ENCODE data around the gene PLD1. TPM values are rescaled to one million over a fixed set of nuclear protein-coding genes. Genes with fewer than 3 reads are reported as not detected.

Gene PLD1
- total RNA-seq, 2 donors from 2014 or later = 51.3 to 95.2 TPM

- Histone ChIP-seq H3K36me3 (peaks cover 9% of the 10 kb centered on the region), H3K27me3 (replicated peaks; ENCODE audit: insufficient read depth) (no peaks in the 10 kb centered on the region), H3K4me3 (no peak overlapping the region), H3K4me1 (ENCODE audit: control insufficient read depth in 1 of 2, low read depth in 2 of 2) (peaks cover 4 to 14% of the 10 kb centered on the region in 2 donors), H3K27ac (no peak overlapping the region), H3K9me3 (no peaks in the 10 kb centered on the region)
- ATAC-seq (ENCODE audit: insufficient number of reproducible peaks, low FRiP score, low read depth) (no peak), DNase-seq (ENCODE audit: low spot score) (no peak)
- TF ChIP-seq, protein P1, sequence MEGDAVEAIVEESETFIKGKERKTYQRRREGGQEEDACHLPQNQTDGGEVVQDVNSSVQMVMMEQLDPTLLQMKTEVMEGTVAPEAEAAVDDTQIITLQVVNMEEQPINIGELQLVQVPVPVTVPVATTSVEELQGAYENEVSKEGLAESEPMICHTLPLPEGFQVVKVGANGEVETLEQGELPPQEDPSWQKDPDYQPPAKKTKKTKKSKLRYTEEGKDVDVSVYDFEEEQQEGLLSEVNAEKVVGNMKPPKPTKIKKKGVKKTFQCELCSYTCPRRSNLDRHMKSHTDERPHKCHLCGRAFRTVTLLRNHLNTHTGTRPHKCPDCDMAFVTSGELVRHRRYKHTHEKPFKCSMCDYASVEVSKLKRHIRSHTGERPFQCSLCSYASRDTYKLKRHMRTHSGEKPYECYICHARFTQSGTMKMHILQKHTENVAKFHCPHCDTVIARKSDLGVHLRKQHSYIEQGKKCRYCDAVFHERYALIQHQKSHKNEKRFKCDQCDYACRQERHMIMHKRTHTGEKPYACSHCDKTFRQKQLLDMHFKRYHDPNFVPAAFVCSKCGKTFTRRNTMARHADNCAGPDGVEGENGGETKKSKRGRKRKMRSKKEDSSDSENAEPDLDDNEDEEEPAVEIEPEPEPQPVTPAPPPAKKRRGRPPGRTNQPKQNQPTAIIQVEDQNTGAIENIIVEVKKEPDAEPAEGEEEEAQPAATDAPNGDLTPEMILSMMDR (IDR thresholded peaks at IDR 0.05) = no peak
These were observed 122.3 kb downstream of the PLD1 start for GRCh38 chr3:171688002-171688401.

DNA sequence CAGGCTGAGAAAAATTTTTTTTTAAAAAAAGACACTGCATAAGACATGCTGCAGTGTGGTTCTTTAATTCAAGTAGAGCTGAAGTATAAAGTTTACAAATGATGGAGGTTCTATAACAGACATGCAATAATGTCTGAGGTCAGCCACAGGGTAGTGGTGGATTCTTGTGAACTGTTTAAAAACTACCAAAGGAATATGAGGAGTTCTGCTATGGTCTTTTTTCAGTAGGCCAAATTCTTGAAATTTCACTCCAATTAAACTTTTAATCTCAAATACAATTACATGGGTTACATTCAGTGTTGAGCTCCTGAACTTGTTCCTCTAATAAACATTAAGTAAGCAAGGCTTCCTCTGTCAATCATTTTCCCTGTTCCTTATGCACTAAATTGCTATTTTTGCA, 122.7 kb downstream of the PLD1 start:
- DNase-seq (ENCODE audit: low spot score) (no peak), ATAC-seq (ENCODE audit: insufficient number of reproducible peaks, low FRiP score, low read depth) (no peak)
- Histone ChIP-seq H3K27ac (no peak overlapping the region), H3K9me3 (no peaks in the 10 kb centered on the region), H3K36me3 (peaks cover 9% of the 10 kb centered on the region), H3K4me1 (ENCODE audit: control insufficient read depth in 1 of 2, low read depth in 2 of 2) (peaks cover 4 to 14% of the 10 kb centered on the region in 2 donors), H3K4me3 (no peak overlapping the region), H3K27me3 (replicated peaks; ENCODE audit: insufficient read depth) (no peaks in the 10 kb centered on the region)
- TF ChIP-seq, protein P1 (IDR thresholded peaks at IDR 0.05) = no peak

DNA sequence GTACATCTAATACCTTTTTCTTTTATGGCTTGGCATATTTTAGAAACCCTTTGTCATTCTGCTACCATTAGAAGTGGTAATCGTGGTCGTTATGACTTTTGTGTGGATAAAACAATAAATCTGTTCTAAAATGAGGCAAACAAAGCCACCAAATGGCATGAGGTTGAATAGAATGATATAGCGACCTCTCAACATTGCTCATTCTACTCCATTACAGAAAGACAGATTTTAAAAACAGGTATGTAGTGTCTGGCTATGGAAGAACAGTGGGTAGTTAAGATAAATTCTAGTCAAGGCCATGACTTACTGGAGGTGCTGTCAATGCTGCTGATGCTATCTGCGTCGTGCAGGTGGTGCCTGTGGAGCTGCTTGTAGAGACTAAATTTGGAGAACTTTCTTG, 123.2 kb downstream of the PLD1 start:
- ATAC-seq (ENCODE audit: insufficient number of reproducible peaks, low FRiP score, low read depth) (no peak), DNase-seq (ENCODE audit: low spot score) (no peak)
- Histone ChIP-seq H3K36me3 (peaks cover 9% of the 10 kb centered on the region), H3K4me3 (no peak overlapping the region), H3K27ac (no peak overlapping the region), H3K4me1 (ENCODE audit: control insufficient read depth in 1 of 2, low read depth in 2 of 2) (peaks cover 4 to 14% of the 10 kb centered on the region in 2 donors), H3K27me3 (replicated peaks; ENCODE audit: insufficient read depth) (no peaks in the 10 kb centered on the region), H3K9me3 (no peaks in the 10 kb centered on the region)
- TF ChIP-seq, protein P1 (IDR thresholded peaks at IDR 0.05) = no peak

DNA sequence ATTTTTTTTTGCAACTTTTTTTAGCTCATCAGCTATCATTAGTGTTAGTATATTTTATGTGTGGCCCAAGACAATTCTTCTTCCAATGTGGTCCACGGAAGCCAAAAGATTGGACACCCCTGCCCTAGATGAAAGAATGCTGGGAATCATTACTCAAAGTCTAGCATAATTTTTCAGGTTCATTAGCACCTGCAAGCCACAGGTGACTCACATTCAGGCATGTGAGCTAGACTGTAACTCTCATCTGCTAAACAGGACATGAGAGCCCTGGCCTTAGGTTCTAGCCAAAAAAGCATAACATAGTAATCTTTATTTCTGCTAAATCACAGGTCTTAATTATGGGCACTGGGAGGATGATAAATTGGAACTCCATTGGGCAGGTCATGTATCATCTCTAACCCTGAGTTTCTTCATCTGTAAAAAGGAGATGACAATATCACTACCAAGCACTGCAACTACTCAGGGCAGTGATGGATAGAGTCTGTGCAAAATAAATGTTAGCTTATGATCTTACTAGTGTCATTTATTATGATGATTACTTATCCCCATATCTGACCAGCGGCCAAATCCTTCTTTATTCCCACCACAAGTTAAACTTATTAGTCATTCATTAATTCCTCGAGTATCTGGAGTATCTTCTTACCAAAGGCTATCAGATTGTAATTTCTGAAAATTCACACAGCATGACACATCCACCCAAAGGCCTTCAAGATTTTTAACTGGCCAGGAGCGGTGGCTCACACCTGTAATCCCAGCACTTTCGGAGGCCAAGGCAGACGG, 125.0 kb downstream of the PLD1 start:
- H3K4me1 ChIP-seq (ENCODE audit: control insufficient read depth in 1 of 2, low read depth in 2 of 2) = peaks cover 0 to 14% of the 10 kb centered on the region in 2 donors
- ATAC-seq (ENCODE audit: insufficient number of reproducible peaks, low FRiP score, low read depth) = no peak
- H3K9me3 ChIP-seq = no peaks in the 10 kb centered on the region
- no peak for DNase-seq (ENCODE audit: low spot score)
- H3K27ac ChIP-seq = no peak overlapping the region
- no peaks in the 10 kb centered on the region for H3K27me3 ChIP-seq (replicated peaks; ENCODE audit: insufficient read depth)
- H3K36me3 ChIP-seq = peaks cover 9% of the 10 kb centered on the region
- H3K4me3 ChIP-seq = no peak overlapping the region
- TF ChIP-seq, protein P1 (IDR thresholded peaks at IDR 0.05) = no peak

- Histone ChIP-seq H3K4me3 (no peak overlapping the region), H3K27me3 (replicated peaks; ENCODE audit: insufficient read depth) (no peaks in the 10 kb centered on the region), H3K27ac (no peak overlapping the region), H3K4me1 (ENCODE audit: control insufficient read depth in 1 of 2, low read depth in 2 of 2) (peaks cover 0 to 14% of the 10 kb centered on the region in 2 donors), H3K9me3 (no peaks in the 10 kb centered on the region), H3K36me3 (peaks cover 9% of the 10 kb centered on the region)
- ATAC-seq (ENCODE audit: insufficient number of reproducible peaks, low FRiP score, low read depth) = no peak
- no peak for DNase-seq (ENCODE audit: low spot score)
- TF ChIP-seq, protein P1 (IDR thresholded peaks at IDR 0.05) = no peak
These were observed 126.1 kb downstream of the PLD1 start for GRCh38 chr3:171684221-171684620.

Measured in thoracic aorta (tissue), 2 donors.